GM21737 (cell line): ENCODE measurements around the gene NISCH.

Experiments
- ATAC-seq: cut with Tn5 transposase; IDR thresholded peaks from one replicate; pipeline ENCODE4 v1.9.1; 2021; ENCODE audit warnings: mild to moderate bottlenecking, moderate library complexity; ENCODE audit not compliant: unreplicated experiment

Gene NISCH

GRCh38 chr3:52509753-52510328 lies 54.4 kb downstream of the NISCH start:
- ATAC-seq: no peak

- ATAC-seq: no peak
Measured at GRCh38 chr3:52511509-52511908, 56.1 kb downstream of the NISCH start.

DNA sequence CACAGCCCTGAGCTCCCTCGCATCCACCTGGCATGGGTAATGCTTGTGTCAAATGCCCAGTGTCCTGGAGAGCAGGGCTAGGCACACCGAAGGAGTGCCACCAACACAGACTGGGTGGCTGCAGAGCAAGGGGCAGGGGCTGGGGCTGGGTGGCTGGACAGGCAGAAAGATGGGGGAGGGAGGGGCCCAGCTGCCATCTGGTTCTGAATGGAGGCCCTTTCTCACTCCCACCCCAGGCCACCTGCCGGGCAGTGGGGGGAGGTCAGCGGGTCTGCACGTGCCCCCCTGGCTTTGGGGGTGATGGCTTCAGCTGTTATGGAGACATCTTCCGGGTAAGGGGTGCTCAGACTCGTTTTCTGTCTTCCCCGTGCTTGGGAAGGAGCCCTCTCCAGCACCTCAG lies 56.7 kb downstream of the NISCH start:
- no peak for ATAC-seq

DNA sequence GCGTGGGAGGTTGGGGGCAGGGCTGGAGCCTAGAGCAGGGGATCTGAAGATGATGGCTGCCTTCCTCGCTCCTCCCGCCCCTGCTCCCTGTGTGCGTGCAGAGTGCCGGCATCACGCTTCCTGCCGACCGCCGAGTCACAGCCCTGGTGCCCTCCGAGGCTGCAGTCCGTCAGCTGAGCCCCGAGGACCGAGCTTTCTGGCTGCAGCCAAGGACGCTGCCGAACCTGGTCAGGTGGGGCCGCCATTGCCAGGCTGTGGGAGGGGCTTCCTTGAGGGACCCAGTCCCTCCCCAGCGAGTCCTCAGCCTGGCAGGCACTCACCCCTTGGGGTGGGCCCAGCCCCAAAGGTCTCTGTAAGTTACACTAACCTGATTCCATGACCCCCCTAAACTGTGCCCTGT lies 57.3 kb downstream of the NISCH start:
- no peak for ATAC-seq

GRCh38 chr3:52513281-52513680 lies 57.9 kb downstream of the NISCH start:
- ATAC-seq: no peak

- ATAC-seq: no peak
Measured at GRCh38 chr3:52514576-52514975, 59.2 kb downstream of the NISCH start.

GRCh38 chr3:52515192-52515591 lies 59.8 kb downstream of the NISCH start:
- ATAC-seq: no peak

- no peak for ATAC-seq
Measured at GRCh38 chr3:52516509-52517195, 61.2 kb downstream of the NISCH start.

DNA sequence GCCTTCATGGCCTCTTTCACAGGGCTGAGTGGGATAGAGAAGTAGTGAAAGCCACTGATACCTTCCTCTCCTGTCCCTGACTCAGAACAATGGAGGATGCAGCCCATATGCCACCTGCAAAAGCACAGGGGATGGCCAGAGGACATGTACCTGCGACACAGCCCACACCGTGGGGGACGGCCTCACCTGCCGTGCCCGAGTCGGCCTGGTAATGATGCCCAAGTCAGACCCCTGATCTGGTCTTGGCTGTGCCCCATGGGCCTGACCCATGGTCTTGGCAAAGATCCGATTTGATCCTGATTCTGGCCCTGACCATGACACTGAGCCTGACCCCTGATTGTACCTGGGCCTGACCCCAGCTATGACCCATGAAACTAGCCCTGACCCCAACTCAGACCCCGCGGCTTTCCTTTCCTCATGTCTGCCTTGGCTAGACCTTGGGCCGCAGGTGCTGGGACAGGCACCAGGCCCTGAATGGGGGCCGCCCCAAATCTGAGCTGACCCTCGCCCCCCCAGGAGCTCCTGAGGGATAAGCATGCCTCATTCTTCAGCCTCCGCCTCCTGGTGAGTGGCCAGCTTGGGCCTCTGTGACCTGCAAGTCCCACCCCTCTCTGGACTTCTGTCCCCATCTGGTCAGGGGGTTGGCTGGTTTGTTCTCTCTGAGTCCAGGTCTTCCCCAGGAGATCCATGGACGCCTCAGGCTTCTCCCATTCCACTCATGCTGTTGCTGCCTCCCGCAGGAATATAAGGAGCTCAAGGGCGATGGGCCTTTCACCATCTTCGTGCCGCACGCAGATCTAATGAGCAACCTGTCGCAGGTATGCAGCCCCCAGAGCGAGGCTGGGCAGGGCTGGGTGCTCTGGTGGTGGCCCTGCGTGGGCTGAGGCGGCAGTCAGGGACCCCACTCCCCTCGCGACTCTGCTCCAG lies 62.7 kb downstream of the NISCH start:
- ATAC-seq: no peak

DNA sequence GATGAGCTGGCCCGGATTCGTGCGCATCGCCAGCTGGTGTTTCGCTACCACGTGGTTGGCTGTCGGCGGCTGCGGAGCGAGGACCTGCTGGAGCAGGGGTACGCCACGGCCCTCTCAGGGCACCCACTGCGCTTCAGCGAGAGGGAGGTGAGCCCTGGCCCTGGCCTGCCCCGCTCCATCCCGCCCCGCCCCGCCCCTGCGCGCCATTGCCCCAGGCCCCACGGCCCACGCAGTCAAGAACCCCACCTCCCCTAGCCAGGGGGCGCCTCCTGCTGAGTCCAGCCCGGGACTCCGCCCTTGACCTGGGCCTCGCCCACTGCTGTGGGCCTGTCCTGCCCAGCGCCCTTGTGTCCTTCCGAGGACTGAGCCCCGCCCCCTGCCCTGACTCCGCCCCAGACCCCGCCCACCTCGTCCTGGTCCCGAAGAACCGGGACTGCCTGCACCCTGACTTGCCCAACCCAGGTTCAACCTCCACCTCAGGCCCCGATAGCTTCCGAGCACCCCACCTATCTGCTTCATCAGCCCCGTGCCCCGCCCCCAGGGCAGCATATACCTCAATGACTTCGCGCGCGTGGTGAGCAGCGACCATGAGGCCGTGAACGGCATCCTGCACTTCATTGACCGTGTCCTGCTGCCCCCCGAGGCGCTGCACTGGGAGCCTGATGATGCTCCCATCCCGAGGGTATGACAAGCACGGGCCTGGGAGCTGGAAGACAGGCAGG lies 63.5 kb downstream of the NISCH start:
- no peak for ATAC-seq

DNA sequence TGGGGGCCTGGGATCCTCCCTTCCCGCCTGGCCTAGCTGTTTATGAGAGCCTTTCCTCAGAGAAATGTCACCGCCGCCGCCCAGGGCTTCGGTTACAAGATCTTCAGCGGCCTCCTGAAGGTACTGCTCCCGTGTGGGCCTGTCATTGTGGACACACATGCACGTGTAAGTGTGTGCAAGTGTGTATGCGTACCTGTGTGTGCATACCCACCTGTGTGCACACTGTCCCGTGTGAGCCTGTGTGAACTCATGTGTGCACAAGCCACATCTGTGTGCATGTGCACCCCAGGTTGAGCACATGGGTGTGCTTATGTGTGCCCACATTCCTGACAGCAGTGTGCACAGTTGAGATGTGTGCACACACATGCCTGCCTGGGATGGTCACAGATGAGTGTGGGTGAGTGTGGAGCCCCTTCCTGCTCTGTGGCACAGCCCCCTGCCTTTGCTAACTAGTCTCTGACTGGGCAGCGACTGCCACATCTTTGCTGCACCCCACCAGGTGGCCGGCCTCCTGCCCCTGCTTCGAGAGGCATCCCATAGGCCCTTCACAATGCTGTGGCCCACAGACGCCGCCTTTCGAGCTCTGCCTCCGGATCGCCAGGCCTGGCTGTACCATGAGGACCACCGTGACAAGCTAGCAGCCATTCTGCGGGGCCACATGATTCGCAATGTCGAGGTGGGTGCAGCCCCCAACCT lies 64.2 kb downstream of the NISCH start:
- ATAC-seq: no peak

- no peak for ATAC-seq
Measured at GRCh38 chr3:52520141-52520667, 64.8 kb downstream of the NISCH start.

- no peak for ATAC-seq
Measured at GRCh38 chr3:52520716-52521487, 65.5 kb downstream of the NISCH start.

- no peak for ATAC-seq
Measured at GRCh38 chr3:52521488-52521824, 66.1 kb downstream of the NISCH start.

- ATAC-seq: no peak
Measured at GRCh38 chr3:52521881-52522650, 66.7 kb downstream of the NISCH start.

DNA sequence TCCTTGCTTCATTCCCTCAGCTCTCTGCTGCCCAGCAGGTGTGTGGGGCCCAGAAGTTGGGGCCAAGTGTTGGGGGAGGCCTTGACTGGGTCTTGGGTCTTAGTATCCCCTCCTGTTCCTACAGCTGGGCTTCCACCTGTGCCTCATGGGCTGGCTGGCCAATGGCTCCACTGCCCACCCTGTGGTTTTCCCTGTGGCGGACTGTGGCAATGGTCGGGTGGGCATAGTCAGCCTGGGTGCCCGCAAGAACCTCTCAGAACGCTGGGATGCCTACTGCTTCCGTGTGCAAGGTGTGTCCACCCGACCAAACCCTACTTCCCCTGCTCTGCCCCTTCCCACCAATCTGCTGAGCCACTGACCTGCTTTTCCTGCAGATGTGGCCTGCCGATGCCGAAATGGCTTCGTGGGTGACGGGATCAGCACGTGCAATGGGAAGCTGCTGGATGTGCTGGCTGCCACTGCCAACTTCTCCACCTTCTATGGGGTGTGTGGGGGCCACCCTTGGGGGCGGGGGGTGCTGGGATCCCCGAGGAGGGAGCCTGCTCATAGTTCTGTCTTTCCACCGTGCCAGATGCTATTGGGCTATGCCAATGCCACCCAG lies 67.3 kb downstream of the NISCH start:
- ATAC-seq: no peak

GRCh38 chr3:52523386-52524257 lies 68.2 kb downstream of the NISCH start:
- no peak for ATAC-seq
